ENCODE results near the gene IL5. TPM values are rescaled to one million over a fixed set of nuclear protein-coding genes. Genes with fewer than 3 reads are reported as not detected.

The IL5 gene
- not detected in 2 replicates for total RNA-seq

GRCh38 chr5:132543472-132544201, at the start of gene IL5:
Gene IL5, minus strand, starts transcription at chr5:132543522. Its CDS starts 44 bp downstream, at chr5:132543478.

GRCh38 chr5:132556763-132557477, 13.6 kb upstream of the IL5 start, which contains the start of gene RAD50:
Gene RAD50, plus strand, starts transcription at chr5:132556977. Its CDS starts 348 bp downstream, at chr5:132557325.

Other genes starting within 250 kb of the IL5 start
- gene SLC22A4, start 249.1 kb downstream of the IL5 start, total RNA-seq = 3.5 and 3.6 TPM in 2 replicates
- gene SLC22A5, start 173.8 kb downstream of the IL5 start, total RNA-seq = 2.9 and 4.3 TPM in 2 replicates
- 6.2 and 14.4 TPM in 2 replicates for gene IRF1, start 52.7 kb downstream of the IL5 start, total RNA-seq
- 9.4 and 16.4 TPM in 2 replicates for gene RAD50, start 13.5 kb upstream of the IL5 start, total RNA-seq
- gene IL13, start 114.7 kb upstream of the IL5 start, total RNA-seq = not detected in 2 replicates
- not detected in 2 replicates for gene IL4, start 130.5 kb upstream of the IL5 start, total RNA-seq
- gene KIF3A, start 194.0 kb upstream of the IL5 start, total RNA-seq = 11.4 and 14.7 TPM in 2 replicates
- gene CCNI2, start 203.9 kb upstream of the IL5 start, total RNA-seq = not detected in 2 replicates
- 44.5 and 68.4 TPM in 2 replicates for gene SEPTIN8, start 233.7 kb upstream of the IL5 start, total RNA-seq